K562 (cell line): ENCODE measurements around the gene HSD17B1. TPM values are rescaled to one million over a fixed set of nuclear protein-coding genes. Genes with fewer than 3 reads are reported as not detected.

Source experiments
- MAFK ChIP-seq: IDR thresholded peaks from 2 replicates; pipeline ENCODE4 v1.6.1; 2011; ENCODE audit warnings: low read length, improper control_type of control experiment
- MYNN ChIP-seq, 2 experiments: sonication (generic); formaldehyde crosslinking in 1 of 2; IDR thresholded peaks; 2 replicates each; pipeline versions ENCODE4 v1.5.0 to v1.6.1; 2016 to 2020; ENCODE audit warnings: antibody characterized with exemption in 1 of 2, missing genetic modification reagents in 1 of 2
- NFRKB ChIP-seq: fragments of 450-650 bp; IDR thresholded peaks from 2 replicates; pipeline ENCODE4 v1.6.1; 2016; ENCODE audit warnings: low read depth
- POLR2AphosphoS2 ChIP-seq: IDR thresholded peaks from 2 replicates; pipeline ENCODE4 v1.6.1; 2012; ENCODE audit warnings: low read length, improper control_type of control experiment
- SMAD1 ChIP-seq: fragments of 150-350 bp; IDR thresholded peaks from 2 replicates; pipeline ENCODE4 v1.6.1; 2014; ENCODE audit warnings: low read length, low read depth; ENCODE audit not compliant: partially characterized antibody
- ZBTB1 ChIP-seq: sonication (generic); formaldehyde crosslinking; IDR thresholded peaks from 2 replicates; pipeline ENCODE4 v1.8.1; 2023; ENCODE audit warnings: missing genetic modification reagents, low read depth, mild to moderate bottlenecking, borderline replicate concordance
- polyA plus RNA-seq, 8 experiments: library from polyadenylated mRNA; depleted of rRNA in 4 of 8; stranded (reverse) in 5 of 8; unstranded in 3 of 8; fragments of >200 nt; fragmentation: Nextera tagmentation in 2 of 8; fragmentation: Illumina TruSeq in 1 of 8; extraction: Ambion mirVana in 2 of 8; extraction: Trizol in 1 of 8; gene quantifications; 2 replicates each; pipeline versions ENCODE4 v1.2.1 to v1.2.3, GENCODE V29; 2011 to 2014; ENCODE audit warnings: inconsistent platforms in 1 of 8, missing spikeins in 1 of 8
- total RNA-seq, 7 experiments: library from RNA; depleted of rRNA in 6 of 7; stranded (reverse); fragments of >200 nt in 6 of 7; fragmentation: Illumina TruSeq in 2 of 7; extraction: Trizol in 2 of 7; gene quantifications; 2 replicates each; pipeline versions ENCODE4 v1.2.1 to v1.2.3, GENCODE V29; 2011 to 2021; ENCODE audit warnings: low replicate concordance in 1 of 7
- TF ChIP-seq, protein P1 (sequence below): fragments of 200-800 bp; sonication (Bioruptor generic); IDR thresholded peaks from 2 replicates; pipeline ENCODE4 v1.6.1; 2016; ENCODE audit warnings: missing genetic modification characterization, missing compliant biosample characterization
- TF ChIP-seq, protein P2 (sequence below): fragments of 450-650 bp; IDR thresholded peaks from one replicate; pipeline ENCODE4 v1.6.1; 2018; ENCODE audit warnings: mild to moderate bottlenecking, moderate library complexity; ENCODE audit not compliant: partially characterized antibody
- TF ChIP-seq, protein P3 (sequence below): sonication (generic); formaldehyde crosslinking; IDR thresholded peaks from 2 replicates; pipeline ENCODE4 v1.8.1; 2023; ENCODE audit warnings: mild to moderate bottlenecking, missing genetic modification reagents

The HSD17B1 gene
- total and polyA plus RNA-seq, 9 of the 15 experiments (the other 6 are each of a cell fraction or from before 2014, with no cell fraction given): 0.55 to 21.1 (median 3.6) TPM

DNA sequence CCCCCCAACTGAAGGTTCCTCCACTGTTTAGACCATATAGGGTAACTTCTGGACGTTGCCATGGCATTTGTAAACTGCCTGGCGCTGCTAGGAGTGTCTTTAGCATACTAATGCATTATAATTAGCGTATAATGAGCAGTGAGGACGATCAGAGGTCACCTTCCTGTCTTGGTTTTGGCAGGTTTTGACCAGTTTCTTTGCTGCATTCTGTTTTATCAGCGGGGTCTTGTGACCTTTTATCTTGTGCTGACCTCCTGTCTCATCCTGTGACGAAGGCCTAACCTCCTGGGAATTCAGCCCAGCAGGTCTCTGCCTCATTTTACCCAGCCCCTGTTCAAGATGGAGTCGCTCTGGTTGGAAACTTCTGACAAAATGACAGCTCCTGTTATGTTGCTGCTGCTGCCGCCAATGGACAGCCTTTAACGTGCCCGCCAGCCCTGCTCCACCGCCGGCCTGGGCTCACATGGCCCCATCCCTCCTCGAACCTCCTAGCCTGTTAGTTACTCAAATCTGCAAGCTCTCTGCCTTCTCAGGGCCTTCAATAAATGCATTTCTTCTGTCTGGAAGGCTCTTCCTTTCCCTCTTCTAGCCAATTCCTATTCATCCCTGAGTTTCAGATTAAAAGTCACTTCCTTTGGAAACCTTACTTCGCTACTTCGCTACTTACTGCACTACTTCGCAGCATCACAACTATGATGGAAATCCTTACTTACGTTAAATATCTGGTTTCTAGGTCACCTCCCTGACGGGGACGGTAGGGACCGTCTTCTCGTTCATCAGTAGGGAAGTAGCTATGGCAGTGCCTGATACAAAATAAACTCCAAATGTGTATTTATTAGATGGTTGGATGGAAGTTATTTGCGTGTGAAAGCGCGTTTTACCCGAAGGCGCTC, 17.3 kb upstream of the HSD17B1 start (continued):
- TF ChIP-seq, protein P1, sequence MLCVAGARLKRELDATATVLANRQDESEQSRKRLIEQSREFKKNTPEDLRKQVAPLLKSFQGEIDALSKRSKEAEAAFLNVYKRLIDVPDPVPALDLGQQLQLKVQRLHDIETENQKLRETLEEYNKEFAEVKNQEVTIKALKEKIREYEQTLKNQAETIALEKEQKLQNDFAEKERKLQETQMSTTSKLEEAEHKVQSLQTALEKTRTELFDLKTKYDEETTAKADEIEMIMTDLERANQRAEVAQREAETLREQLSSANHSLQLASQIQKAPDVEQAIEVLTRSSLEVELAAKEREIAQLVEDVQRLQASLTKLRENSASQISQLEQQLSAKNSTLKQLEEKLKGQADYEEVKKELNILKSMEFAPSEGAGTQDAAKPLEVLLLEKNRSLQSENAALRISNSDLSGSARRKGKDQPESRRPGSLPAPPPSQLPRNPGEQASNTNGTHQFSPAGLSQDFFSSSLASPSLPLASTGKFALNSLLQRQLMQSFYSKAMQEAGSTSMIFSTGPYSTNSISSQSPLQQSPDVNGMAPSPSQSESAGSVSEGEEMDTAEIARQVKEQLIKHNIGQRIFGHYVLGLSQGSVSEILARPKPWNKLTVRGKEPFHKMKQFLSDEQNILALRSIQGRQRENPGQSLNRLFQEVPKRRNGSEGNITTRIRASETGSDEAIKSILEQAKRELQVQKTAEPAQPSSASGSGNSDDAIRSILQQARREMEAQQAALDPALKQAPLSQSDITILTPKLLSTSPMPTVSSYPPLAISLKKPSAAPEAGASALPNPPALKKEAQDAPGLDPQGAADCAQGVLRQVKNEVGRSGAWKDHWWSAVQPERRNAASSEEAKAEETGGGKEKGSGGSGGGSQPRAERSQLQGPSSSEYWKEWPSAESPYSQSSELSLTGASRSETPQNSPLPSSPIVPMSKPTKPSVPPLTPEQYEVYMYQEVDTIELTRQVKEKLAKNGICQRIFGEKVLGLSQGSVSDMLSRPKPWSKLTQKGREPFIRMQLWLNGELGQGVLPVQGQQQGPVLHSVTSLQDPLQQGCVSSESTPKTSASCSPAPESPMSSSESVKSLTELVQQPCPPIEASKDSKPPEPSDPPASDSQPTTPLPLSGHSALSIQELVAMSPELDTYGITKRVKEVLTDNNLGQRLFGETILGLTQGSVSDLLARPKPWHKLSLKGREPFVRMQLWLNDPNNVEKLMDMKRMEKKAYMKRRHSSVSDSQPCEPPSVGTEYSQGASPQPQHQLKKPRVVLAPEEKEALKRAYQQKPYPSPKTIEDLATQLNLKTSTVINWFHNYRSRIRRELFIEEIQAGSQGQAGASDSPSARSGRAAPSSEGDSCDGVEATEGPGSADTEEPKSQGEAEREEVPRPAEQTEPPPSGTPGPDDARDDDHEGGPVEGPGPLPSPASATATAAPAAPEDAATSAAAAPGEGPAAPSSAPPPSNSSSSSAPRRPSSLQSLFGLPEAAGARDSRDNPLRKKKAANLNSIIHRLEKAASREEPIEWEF (CRISPR knock-in tag): peak; percentile 98
- TF ChIP-seq POLR2AphosphoS2 (no peak), NFRKB (peak; percentile 82), SMAD1 (no peak), ZBTB1 (CRISPR knock-in tag) (no peak), MYNN (IDR thresholded peaks at IDR 0.05) (peak; percentile 76), MYNN (CRISPR knock-in tag; IDR thresholded peaks at IDR 0.05) (no peak), MAFK (no peak)
- TF ChIP-seq, protein P2, sequence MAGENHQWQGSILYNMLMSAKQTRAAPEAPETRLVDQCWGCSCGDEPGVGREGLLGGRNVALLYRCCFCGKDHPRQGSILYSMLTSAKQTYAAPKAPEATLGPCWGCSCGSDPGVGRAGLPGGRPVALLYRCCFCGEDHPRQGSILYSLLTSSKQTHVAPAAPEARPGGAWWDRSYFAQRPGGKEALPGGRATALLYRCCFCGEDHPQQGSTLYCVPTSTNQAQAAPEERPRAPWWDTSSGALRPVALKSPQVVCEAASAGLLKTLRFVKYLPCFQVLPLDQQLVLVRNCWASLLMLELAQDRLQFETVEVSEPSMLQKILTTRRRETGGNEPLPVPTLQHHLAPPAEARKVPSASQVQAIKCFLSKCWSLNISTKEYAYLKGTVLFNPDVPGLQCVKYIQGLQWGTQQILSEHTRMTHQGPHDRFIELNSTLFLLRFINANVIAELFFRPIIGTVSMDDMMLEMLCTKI: no peak
- TF ChIP-seq, protein P3, sequence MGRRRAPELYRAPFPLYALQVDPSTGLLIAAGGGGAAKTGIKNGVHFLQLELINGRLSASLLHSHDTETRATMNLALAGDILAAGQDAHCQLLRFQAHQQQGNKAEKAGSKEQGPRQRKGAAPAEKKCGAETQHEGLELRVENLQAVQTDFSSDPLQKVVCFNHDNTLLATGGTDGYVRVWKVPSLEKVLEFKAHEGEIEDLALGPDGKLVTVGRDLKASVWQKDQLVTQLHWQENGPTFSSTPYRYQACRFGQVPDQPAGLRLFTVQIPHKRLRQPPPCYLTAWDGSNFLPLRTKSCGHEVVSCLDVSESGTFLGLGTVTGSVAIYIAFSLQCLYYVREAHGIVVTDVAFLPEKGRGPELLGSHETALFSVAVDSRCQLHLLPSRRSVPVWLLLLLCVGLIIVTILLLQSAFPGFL (CRISPR knock-in tag): peak; percentile 95; the same call in 1 of the 2 replicates
